Body of pancreas (tissue), 4 donors: ENCODE measurements around the gene OR7G1. TPM values are rescaled to one million over a fixed set of nuclear protein-coding genes. Genes with fewer than 3 reads are reported as not detected.

Experiments used
- ATAC-seq: fragments of 150-250 bp; one replicate; pipeline ENCODE4 v1.9.1; 2016
- DNase-seq, 4 donors: peaks; one replicate each; pipeline ENCODE4 v3.0.0-alpha.2; 2019
- H3K27ac ChIP-seq, 4 donors: fragments of 200-600 bp; sonication (generic); 1 replicate in 3 of 4; 2 replicates in 1 of 4; pipeline versions ENCODE4 v1.5.1 to v1.6.1; 2016 to 2019; ENCODE audit warnings: mild to moderate bottlenecking in 1 of 4, mixed read lengths in 1 of 4, moderate library complexity in 1 of 4
- H3K27me3 ChIP-seq, 2 donors: fragments of 200-600 bp; sonication (generic); one replicate each; pipeline ENCODE4 v1.6.0; 2016; ENCODE audit warnings: mild to moderate bottlenecking in 1 of 2
- H3K36me3 ChIP-seq, 2 donors: fragments of 200-600 bp; sonication (generic); replicated peaks in 1 of 2; 2 replicates each; pipeline ENCODE4 v1.5.1; 2016; ENCODE audit warnings: low read depth in 2 of 2; ENCODE audit not compliant: insufficient read depth in 1 of 2
- H3K4me1 ChIP-seq: fragments of 200-600 bp; sonication (generic); one replicate; pipeline ENCODE4 v1.6.0; 2016
- H3K4me3 ChIP-seq, 2 donors: fragments of 200-600 bp; sonication (generic); 1 replicate in 1 of 2; 2 replicates in 1 of 2; pipeline ENCODE4 v1.5.1; 2016 to 2019
- H3K9me3 ChIP-seq, 3 donors: fragments of 200-600 bp; sonication (generic); 1 replicate in 2 of 3; 2 replicates in 1 of 3; pipeline ENCODE4 v1.5.1; 2016
- CTCF ChIP-seq, 7 experiments: fragments of 450-650 bp in 4 of 7; fragments of 200-600 bp in 3 of 7; sonication (generic) in 3 of 7; IDR thresholded peaks; one replicate each; pipeline ENCODE4 v1.5.1; 2016 to 2019; ENCODE audit warnings: antibody characterized with exemption in 7 of 7
- POLR2A ChIP-seq, 3 donors: fragments of 450-650 bp; IDR thresholded peaks; one replicate each; pipeline ENCODE4 v1.6.1; 2016; ENCODE audit warnings: antibody characterized with exemption in 3 of 3, mild to moderate bottlenecking in 2 of 3
- WGBS, 2 donors: methylation state at CpG; one replicate each; pipeline ENCODE4 v1.1.5; 2017; 5-methylcytosine and 5-hydroxymethylcytosine counted together
- intact Hi-C: fragments of 100-400 bp; cut with DNase I; formaldehyde crosslinking; loops from one replicate; pipeline ENCODE4 v1.15.1; 2023
- total RNA-seq, 2 donors: library from RNA; depleted of rRNA; stranded (reverse); fragments of >200 nt; gene quantifications; one replicate each; pipeline ENCODE4 v1.1.0, GENCODE V29; 2016

The OR7G1 gene
- total RNA-seq, 2 donors from 2014 or later: not detected

GRCh38 chr19:9132422-9132821 is 16.9 kb upstream of the OR7G1 start:
- WGBS, 2 donors: 51% methylated on average over 5 of the region's 5 CpGs
- no peak for ATAC-seq
- intact Hi-C loops: no loop called here
- Histone ChIP-seq H3K4me1 (no peaks in the 10 kb centered on the region), H3K36me3 (no peaks in the 10 kb centered on the region), H3K27ac (no peak overlapping the region), H3K4me3 (no peak overlapping the region), H3K9me3 (no peaks in the 10 kb centered on the region), H3K27me3 (no peaks in the 10 kb centered on the region)
- TF ChIP-seq CTCF (IDR thresholded peaks at IDR 0.05) (no peak), POLR2A (IDR thresholded peaks at IDR 0.05) (no peak)
- DNase-seq: no peak

GRCh38 chr19:9130965-9131364 is 15.4 kb upstream of the OR7G1 start:
- Histone ChIP-seq H3K36me3 (no peaks in the 10 kb centered on the region), H3K27ac (no peak overlapping the region), H3K4me1 (no peaks in the 10 kb centered on the region), H3K4me3 (no peak overlapping the region), H3K27me3 (no peaks in the 10 kb centered on the region), H3K9me3 (no peaks in the 10 kb centered on the region)
- DNase-seq (no peak), ATAC-seq (no peak)
- 45 to 53% methylated on average over 1 of the region's 1 CpG for WGBS, 2 donors
- intact Hi-C loops: no loop called here
- TF ChIP-seq CTCF (IDR thresholded peaks at IDR 0.05) (no peak), POLR2A (IDR thresholded peaks at IDR 0.05) (no peak)

- intact Hi-C loops: no loop called here
- 46 to 69% methylated on average over 3 of the region's 3 CpGs for WGBS, 2 donors
- Histone ChIP-seq H3K4me1 (no peaks in the 10 kb centered on the region), H3K27ac (no peak overlapping the region), H3K4me3 (no peak overlapping the region), H3K36me3 (no peaks in the 10 kb centered on the region), H3K27me3 (no peaks in the 10 kb centered on the region), H3K9me3 (no peaks in the 10 kb centered on the region)
- TF ChIP-seq CTCF (IDR thresholded peaks at IDR 0.05): no peak
- TF ChIP-seq POLR2A (IDR thresholded peaks at IDR 0.05): no peak
- DNase-seq (no peak), ATAC-seq (no peak)
These were observed 12.6 kb upstream of the OR7G1 start for GRCh38 chr19:9128171-9128570.

GRCh38 chr19:9126900-9127405 is 11.4 kb upstream of the OR7G1 start, which contains the start of gene OR7G3:
OR7G3 (minus strand) TSS chr19:9126950; CDS start chr19:9126950, 0 bp downstream.
- no peak for DNase-seq
- Histone ChIP-seq H3K36me3 (no peaks in the 10 kb centered on the region), H3K27ac (no peak within 1 kb of the TSS), H3K27me3 (no peaks in the 10 kb centered on the region), H3K9me3 (no peaks in the 10 kb centered on the region), H3K4me1 (no peaks in the 10 kb centered on the region), H3K4me3 (no peak within 1 kb of the TSS)
- no peak for TF ChIP-seq POLR2A (IDR thresholded peaks at IDR 0.05)
- no peak for TF ChIP-seq CTCF (IDR thresholded peaks at IDR 0.05)
- no peak for ATAC-seq
- intact Hi-C loops: no loop called here
- 22 to 40% methylated on average over 1 of the region's 1 CpG for WGBS, 2 donors

- no peak for ATAC-seq
- DNase-seq: no peak
- Histone ChIP-seq H3K27me3 (no peaks in the 10 kb centered on the region), H3K4me3 (no peak overlapping the region), H3K9me3 (no peaks in the 10 kb centered on the region), H3K4me1 (no peaks in the 10 kb centered on the region), H3K36me3 (no peaks in the 10 kb centered on the region), H3K27ac (no peak overlapping the region)
- TF ChIP-seq POLR2A (IDR thresholded peaks at IDR 0.05) (no peak), CTCF (IDR thresholded peaks at IDR 0.05) (no peak)
- 40 to 50% methylated on average over 5 of the region's 5 CpGs for WGBS, 2 donors
- intact Hi-C loops: no loop called here
These were observed 984 bp upstream of the OR7G1 start for GRCh38 chr19:9116547-9116946.
